KMS-11 (cell line): ENCODE results near the gene FXR2.

ENCODE experiments used
- H2AFZ ChIP-seq: fragments of 200-600 bp; sonication (generic); 2 replicates; pipeline ENCODE4 v1.6.1; 2016; ENCODE audit warnings: antibody characterized with exemption, mixed run types, low read depth
- H3K27ac ChIP-seq: fragments of 200-600 bp; sonication (generic); 2 replicates; pipeline ENCODE4 v1.6.1; 2016; ENCODE audit warnings: mild to moderate bottlenecking, mixed run types
- H3K27me3 ChIP-seq: fragments of 200-600 bp; sonication (generic); 2 replicates; pipeline ENCODE4 v1.6.1; 2017; ENCODE audit warnings: mild to moderate bottlenecking, low read depth, mixed run types, moderate library complexity; ENCODE audit not compliant: insufficient read depth
- H3K36me3 ChIP-seq: fragments of 200-600 bp; sonication (generic); 2 replicates; pipeline ENCODE4 v1.6.1; 2017; ENCODE audit warnings: mild to moderate bottlenecking, mixed run types; ENCODE audit not compliant: insufficient read depth
- H3K4me1 ChIP-seq: fragments of 200-600 bp; sonication (generic); 2 replicates; pipeline ENCODE4 v1.6.1; 2016; ENCODE audit warnings: mild to moderate bottlenecking, low read depth, mixed run types; ENCODE audit not compliant: poor library complexity, severe bottlenecking
- H3K4me2 ChIP-seq: fragments of 200-600 bp; sonication (generic); 2 replicates; pipeline ENCODE4 v1.7.0; 2016; ENCODE audit warnings: mild to moderate bottlenecking, mixed run types
- H3K4me3 ChIP-seq: fragments of 200-600 bp; sonication (generic); IDR thresholded peaks from 2 replicates; pipeline ENCODE4 v1.6.1; 2017; ENCODE audit warnings: low read depth, low read length, mixed read lengths; ENCODE audit not compliant: insufficient read depth
- H3K79me2 ChIP-seq: fragments of 200-600 bp; sonication (generic); 2 replicates; pipeline ENCODE4 v1.6.1; 2016; ENCODE audit warnings: low read depth, mixed run types; ENCODE audit not compliant: insufficient read depth
- H3K9ac ChIP-seq: fragments of 200-600 bp; sonication (generic); 2 replicates; pipeline ENCODE4 v1.6.1; 2016; ENCODE audit warnings: mild to moderate bottlenecking, mixed run types
- H4K20me1 ChIP-seq: fragments of 200-600 bp; sonication (generic); 2 replicates; pipeline ENCODE4 v1.6.1; 2016; ENCODE audit warnings: mild to moderate bottlenecking, mixed run types; ENCODE audit not compliant: insufficient read depth
- TF ChIP-seq, protein P1 (sequence below): fragments of 200-600 bp; sonication (generic); conservative IDR thresholded peaks from 2 replicates; pipeline ENCODE4 v1.6.1; 2017; ENCODE audit warnings: low read depth, mild to moderate bottlenecking, antibody characterized with exemption, low read length, moderate library complexity, mixed read lengths

FXR2 gene

DNA sequence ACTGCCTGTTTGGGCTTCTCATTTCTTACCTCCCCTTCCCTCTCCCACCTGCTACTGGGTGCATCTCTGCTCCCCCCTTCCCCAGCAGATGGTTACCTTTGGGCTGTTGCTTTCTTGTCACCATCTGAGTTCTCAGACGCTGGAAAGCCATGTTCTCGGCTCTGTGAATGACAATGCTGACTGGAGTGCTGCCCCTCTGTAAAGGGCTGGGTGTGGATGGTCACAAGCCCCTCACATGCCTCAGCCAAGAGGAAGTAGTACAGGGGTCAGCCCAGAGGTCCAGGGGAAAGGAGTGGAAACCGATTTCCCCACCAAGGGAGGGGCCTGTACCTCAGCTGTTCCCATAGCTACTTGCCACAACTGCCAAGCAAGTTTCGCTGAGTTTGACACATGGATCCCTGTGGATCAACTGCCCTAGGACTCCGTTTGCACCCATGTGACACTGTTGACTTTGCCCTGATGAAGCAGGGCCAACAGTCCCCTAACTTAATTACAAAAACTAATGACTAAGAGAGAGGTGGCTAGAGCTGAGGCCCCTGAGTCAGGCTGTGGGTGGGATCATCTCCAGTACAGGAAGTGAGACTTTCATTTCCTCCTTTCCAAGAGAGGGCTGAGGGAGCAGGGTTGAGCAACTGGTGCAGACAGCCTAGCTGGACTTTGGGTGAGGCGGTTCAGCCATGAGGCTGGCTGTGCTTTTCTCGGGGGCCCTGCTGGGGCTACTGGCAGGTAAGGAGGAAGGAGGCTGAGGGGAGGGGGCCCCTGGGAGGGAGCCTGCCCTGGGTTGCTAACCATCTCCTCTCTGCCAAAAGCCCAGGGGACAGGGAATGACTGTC is 35.5 kb downstream of the FXR2 start, which contains the start of gene CD68:
Gene CD68 (plus strand): TSS at position 638 of the 833 bp plus-strand sequence. CDS start 40 bp downstream, at position 678.
- TF ChIP-seq, protein P1, sequence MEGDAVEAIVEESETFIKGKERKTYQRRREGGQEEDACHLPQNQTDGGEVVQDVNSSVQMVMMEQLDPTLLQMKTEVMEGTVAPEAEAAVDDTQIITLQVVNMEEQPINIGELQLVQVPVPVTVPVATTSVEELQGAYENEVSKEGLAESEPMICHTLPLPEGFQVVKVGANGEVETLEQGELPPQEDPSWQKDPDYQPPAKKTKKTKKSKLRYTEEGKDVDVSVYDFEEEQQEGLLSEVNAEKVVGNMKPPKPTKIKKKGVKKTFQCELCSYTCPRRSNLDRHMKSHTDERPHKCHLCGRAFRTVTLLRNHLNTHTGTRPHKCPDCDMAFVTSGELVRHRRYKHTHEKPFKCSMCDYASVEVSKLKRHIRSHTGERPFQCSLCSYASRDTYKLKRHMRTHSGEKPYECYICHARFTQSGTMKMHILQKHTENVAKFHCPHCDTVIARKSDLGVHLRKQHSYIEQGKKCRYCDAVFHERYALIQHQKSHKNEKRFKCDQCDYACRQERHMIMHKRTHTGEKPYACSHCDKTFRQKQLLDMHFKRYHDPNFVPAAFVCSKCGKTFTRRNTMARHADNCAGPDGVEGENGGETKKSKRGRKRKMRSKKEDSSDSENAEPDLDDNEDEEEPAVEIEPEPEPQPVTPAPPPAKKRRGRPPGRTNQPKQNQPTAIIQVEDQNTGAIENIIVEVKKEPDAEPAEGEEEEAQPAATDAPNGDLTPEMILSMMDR, result no peak
- no peaks in the 10 kb centered on the region for H3K27me3 ChIP-seq
- H3K36me3 ChIP-seq, result no peaks in the 10 kb centered on the region
- no peak within 1 kb of the TSS for H3K9ac ChIP-seq
- peak within 1 kb of the TSS; percentile 46; the same call in 1 of the 2 replicates for H3K27ac ChIP-seq
- H3K79me2 ChIP-seq, result peaks cover 17% of the 10 kb centered on the region
- H2AFZ ChIP-seq, result no peak within 1 kb of the TSS
- H3K4me1 ChIP-seq, result peaks cover 22% of the 10 kb centered on the region
- no peak within 1 kb of the TSS for H3K4me2 ChIP-seq
- no peaks in the 10 kb centered on the region for H4K20me1 ChIP-seq
- H3K4me3 ChIP-seq, result no peak within 1 kb of the TSS

DNA sequence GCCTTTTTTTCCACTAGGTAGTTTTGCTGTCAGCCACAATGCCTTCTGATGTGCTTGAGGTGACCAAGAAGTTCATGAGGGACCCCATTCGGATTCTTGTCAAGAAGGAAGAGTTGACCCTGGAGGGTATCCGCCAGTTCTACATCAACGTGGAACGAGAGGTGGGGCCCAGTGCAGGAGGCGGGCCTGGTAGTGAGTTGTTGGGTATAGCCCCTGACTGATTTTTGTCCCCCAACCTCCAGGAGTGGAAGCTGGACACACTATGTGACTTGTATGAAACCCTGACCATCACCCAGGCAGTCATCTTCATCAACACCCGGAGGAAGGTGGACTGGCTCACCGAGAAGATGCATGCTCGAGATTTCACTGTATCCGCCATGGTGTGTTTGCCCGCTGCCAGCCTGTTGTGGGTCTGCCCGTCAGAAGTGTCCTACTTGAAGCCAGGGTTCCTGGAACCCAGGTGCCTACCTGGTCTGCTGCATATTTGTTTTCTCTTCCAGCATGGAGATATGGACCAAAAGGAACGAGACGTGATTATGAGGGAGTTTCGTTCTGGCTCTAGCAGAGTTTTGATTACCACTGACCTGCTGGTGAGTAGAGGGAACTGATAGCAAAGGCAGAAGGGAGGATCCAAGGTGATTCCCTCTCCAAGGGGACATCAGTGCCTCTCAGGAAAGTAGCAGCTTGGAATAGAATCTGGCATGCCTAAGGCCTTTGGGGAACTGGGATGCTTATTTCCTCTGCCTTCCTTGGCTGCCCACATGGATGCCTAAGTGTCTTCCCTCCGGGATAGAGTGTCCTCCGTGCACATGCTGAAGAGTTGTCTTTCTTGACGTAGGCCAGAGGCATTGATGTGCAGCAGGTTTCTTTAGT is 37.1 kb downstream of the FXR2 start:
- Histone ChIP-seq H3K4me3 (no peak overlapping the region), H3K79me2 (peaks cover 31% of the 10 kb centered on the region), H3K27me3 (no peaks in the 10 kb centered on the region), H3K4me1 (peaks cover 22% of the 10 kb centered on the region), H3K9ac (no peak overlapping the region), H3K36me3 (no peaks in the 10 kb centered on the region), H3K4me2 (no peak overlapping the region), H3K27ac (no peak overlapping the region), H4K20me1 (no peaks in the 10 kb centered on the region), H2AFZ (no peak overlapping the region)
- TF ChIP-seq, protein P1, result no peak

DNA sequence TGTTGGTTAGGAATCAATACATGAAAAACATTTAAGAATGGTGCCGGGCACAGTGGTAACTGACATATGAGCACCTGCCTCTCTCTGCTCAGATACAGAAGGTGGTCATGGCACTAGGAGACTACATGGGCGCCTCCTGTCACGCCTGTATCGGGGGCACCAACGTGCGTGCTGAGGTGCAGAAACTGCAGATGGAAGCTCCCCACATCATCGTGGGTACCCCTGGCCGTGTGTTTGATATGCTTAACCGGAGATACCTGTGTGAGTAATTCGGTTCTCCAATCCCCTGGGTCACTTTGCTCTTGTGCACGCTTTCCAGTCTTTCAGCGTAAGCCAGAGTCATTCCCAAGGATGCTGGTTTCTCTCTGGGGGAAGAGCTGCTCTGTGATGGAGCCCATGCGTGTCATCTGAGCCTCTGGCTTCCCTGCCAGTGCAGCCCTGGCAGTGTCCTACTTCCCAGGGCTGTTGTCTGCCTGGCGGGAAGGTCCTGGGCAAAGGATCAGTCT is 38.2 kb downstream of the FXR2 start:
- Histone ChIP-seq H3K9ac (no peak overlapping the region), H3K79me2 (peaks cover 31% of the 10 kb centered on the region), H3K4me2 (no peak overlapping the region)

DNA sequence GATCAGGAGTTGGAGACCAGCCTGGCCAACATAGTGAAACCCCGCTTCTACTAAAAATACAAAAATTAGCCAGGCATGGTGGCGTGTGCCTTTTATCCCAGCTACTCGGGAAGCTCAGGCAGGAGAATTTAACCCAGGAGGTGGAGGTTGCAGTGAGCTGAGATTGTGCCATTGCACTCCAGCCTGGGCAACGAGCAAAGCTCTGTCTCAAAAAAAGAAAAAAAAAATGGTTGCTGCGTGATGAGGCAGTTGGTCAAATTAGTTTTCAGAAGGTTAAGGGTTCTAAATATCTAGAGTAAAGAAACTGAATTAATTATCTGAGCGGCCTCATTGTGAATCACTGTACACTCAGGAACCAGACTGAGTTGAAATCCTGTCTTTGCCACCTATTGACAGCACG is 38.7 kb downstream of the FXR2 start:
- Histone ChIP-seq H3K4me3 (no peak overlapping the region), H3K9ac (no peak overlapping the region; the same call in 1 of the 2 replicates), H3K27ac (no peak overlapping the region; the same call in 1 of the 2 replicates), H3K36me3 (no peaks in the 10 kb centered on the region), H3K79me2 (peaks cover 31% of the 10 kb centered on the region), H3K27me3 (no peaks in the 10 kb centered on the region), H3K4me1 (peaks cover 22% of the 10 kb centered on the region), H4K20me1 (no peaks in the 10 kb centered on the region), H3K4me2 (no peak overlapping the region), H2AFZ (no peak overlapping the region)
- TF ChIP-seq, protein P1, result no peak

More for the DNA sequence above, 38.2 kb downstream of the FXR2 start:
- TF ChIP-seq, protein P1, result no peak
- H3K4me1 ChIP-seq, result peaks cover 22% of the 10 kb centered on the region
- H3K27me3 ChIP-seq, result no peaks in the 10 kb centered on the region
- H2AFZ ChIP-seq, result no peak overlapping the region
- H3K4me3 ChIP-seq, result no peak overlapping the region
- no peaks in the 10 kb centered on the region for H4K20me1 ChIP-seq
- H3K27ac ChIP-seq, result no peak overlapping the region; the same call in 1 of the 2 replicates
- no peaks in the 10 kb centered on the region for H3K36me3 ChIP-seq
